Thoracic aorta (tissue), 2 donors: ENCODE measurements around the gene KAZN. TPM values are rescaled to one million over a fixed set of nuclear protein-coding genes. Genes with fewer than 3 reads are reported as not detected.

Experiments used
- ATAC-seq: fragments of 150-250 bp; one replicate; pipeline ENCODE4 v1.8.0; 2017; ENCODE audit warnings: low read depth; ENCODE audit not compliant: insufficient number of reproducible peaks, low FRiP score
- DNase-seq: peaks from one replicate; pipeline ENCODE4 v3.0.0-alpha.2; 2020; ENCODE audit warnings: low spot score
- H3K27ac ChIP-seq, 2 donors: fragments of 200-600 bp; sonication (generic); 1 replicate in 1 of 2; 2 replicates in 1 of 2; pipeline ENCODE4 v1.5.1; 2016; ENCODE audit warnings: mild to moderate bottlenecking in 2 of 2, moderate library complexity in 2 of 2
- H3K27me3 ChIP-seq: fragments of 200-600 bp; sonication (generic); replicated peaks from 2 replicates; pipeline ENCODE4 v1.6.0; 2016; ENCODE audit warnings: mild to moderate bottlenecking; ENCODE audit not compliant: insufficient read depth
- H3K36me3 ChIP-seq: fragments of 200-600 bp; sonication (generic); one replicate; pipeline ENCODE4 v1.5.1; 2016
- H3K4me1 ChIP-seq, 2 donors: fragments of 200-600 bp; sonication (generic); 1 replicate in 1 of 2; 2 replicates in 1 of 2; pipeline versions ENCODE4 v1.5.1 to v1.6.0; 2016; ENCODE audit warnings: low read depth in 2 of 2, mild to moderate bottlenecking in 1 of 2; ENCODE audit not compliant: control insufficient read depth in 1 of 2
- H3K4me3 ChIP-seq: fragments of 200-600 bp; sonication (generic); 2 replicates; pipeline ENCODE4 v1.5.1; 2016; ENCODE audit warnings: mild to moderate bottlenecking
- H3K9me3 ChIP-seq: fragments of 200-600 bp; sonication (generic); 2 replicates; pipeline ENCODE4 v1.5.1; 2016
- total RNA-seq, 2 donors: library from RNA; depleted of rRNA; stranded (reverse); fragments of >200 nt; gene quantifications; one replicate each; pipeline versions ENCODE4 v1.1.0 to v1.2.3, GENCODE V29; 2016
- TF ChIP-seq, protein P1 (sequence below): fragments of 200-600 bp; sonication (generic); IDR thresholded peaks from one replicate; pipeline ENCODE4 v1.5.1; 2019; ENCODE audit warnings: antibody characterized with exemption

KAZN gene
- total RNA-seq, 2 donors from 2014 or later, result 17.4 to 30.3 TPM

DNA sequence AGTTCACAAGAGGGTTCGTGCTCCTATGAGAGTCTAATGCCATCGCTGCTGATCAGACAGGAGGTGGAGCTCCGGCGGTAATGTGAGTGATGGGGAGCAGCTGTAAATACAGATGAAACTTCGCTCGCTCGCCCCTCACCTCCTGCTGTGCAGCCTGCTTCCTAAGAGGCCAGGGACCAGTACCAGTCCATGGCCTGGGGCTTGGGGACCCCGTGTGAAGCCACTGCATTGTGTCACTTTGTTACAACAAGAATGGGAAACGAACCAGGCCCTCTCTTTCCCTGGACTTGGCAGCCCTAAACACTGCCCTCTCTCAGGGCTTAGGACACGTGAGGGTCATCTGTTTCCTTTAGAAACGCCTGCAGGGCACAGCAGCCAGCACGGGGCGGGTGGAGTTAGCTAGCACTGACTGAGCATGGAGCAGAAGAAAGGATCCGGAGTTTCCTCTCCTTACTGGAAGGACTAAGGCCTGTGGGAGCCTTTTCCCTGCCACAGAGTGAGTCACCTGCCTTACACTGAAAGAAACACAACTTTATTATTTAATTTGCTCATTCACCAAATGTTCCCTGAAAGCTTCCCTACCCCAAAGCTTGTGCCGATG lies 369.9 kb downstream of the KAZN start:
- DNase-seq (peak; percentile 55), ATAC-seq (peak; percentile 71)
- H3K36me3 ChIP-seq, result no peaks in the 10 kb centered on the region
- TF ChIP-seq, protein P1, sequence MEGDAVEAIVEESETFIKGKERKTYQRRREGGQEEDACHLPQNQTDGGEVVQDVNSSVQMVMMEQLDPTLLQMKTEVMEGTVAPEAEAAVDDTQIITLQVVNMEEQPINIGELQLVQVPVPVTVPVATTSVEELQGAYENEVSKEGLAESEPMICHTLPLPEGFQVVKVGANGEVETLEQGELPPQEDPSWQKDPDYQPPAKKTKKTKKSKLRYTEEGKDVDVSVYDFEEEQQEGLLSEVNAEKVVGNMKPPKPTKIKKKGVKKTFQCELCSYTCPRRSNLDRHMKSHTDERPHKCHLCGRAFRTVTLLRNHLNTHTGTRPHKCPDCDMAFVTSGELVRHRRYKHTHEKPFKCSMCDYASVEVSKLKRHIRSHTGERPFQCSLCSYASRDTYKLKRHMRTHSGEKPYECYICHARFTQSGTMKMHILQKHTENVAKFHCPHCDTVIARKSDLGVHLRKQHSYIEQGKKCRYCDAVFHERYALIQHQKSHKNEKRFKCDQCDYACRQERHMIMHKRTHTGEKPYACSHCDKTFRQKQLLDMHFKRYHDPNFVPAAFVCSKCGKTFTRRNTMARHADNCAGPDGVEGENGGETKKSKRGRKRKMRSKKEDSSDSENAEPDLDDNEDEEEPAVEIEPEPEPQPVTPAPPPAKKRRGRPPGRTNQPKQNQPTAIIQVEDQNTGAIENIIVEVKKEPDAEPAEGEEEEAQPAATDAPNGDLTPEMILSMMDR, result no peak
- H3K4me3 ChIP-seq, result peak overlapping the region; percentile 3
- H3K27ac ChIP-seq, result peak overlapping the region; percentile 77 to 80
- no peaks in the 10 kb centered on the region for H3K27me3 ChIP-seq
- H3K9me3 ChIP-seq, result no peaks in the 10 kb centered on the region
- peaks cover 29 to 44% of the 10 kb centered on the region in 2 donors for H3K4me1 ChIP-seq

DNA sequence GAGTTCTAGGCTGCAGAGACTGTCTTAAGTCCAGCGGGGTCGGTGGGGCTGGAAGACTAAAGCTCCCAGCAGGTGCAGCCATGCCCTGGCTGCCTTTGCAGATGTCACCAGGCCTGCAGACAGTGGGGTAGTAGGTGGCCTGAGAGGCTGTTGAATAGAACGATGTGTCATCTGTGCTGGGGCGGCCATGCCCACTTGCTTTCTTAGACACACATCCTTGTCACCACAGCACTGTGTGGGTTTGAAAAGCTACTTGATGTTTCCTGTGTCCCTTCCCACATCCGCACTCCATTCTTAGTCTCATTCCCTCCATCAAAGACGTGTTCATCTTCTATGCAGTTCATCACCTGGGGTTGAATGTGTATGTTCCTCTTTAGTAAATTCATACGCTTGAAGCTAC lies 370.5 kb downstream of the KAZN start:
- Histone ChIP-seq H3K36me3 (no peaks in the 10 kb centered on the region), H3K4me1 (peaks cover 29 to 44% of the 10 kb centered on the region in 2 donors), H3K27me3 (no peaks in the 10 kb centered on the region), H3K27ac (peak overlapping the region; percentile 77 to 80), H3K9me3 (no peaks in the 10 kb centered on the region), H3K4me3 (no peak overlapping the region)
- DNase-seq (no peak), ATAC-seq (no peak)
- TF ChIP-seq, protein P1, result no peak

DNA sequence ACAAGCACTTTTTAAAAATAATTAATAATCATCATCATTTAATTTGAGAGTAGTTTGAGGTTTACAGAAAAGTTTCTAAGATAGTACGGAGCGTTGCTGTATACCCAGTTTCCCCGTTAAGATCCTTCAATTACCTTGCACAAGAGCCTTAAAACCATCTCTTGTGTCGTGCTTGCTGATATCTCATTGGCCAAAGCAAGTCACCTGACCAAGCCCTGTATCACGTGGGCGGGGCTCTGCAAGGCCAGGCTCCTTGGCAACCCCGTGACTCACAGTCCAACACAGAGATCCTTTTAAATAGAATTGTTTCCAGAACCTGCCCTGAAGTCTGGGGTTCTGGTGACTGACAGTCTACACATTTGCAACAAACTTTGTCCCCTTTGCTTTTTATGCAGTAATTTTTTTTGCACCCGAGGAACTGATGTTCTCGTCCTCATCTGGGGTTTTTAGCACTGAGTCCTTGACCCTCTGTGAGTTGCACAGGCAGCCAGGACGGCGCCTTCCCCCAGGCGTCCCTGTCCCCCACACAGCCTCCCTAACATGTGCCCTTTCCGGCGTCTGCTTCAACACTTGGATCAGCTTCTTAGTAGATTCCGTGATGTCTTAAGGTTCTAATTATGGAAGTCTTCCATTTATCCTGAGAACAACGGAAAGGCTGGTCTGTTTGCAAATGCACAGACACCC lies 371.8 kb downstream of the KAZN start:
- DNase-seq (peak; percentile 90), ATAC-seq (peak; percentile 75)
- peak overlapping the region; percentile 77 to 80 for H3K27ac ChIP-seq
- H3K27me3 ChIP-seq, result no peaks in the 10 kb centered on the region
- no peaks in the 10 kb centered on the region for H3K9me3 ChIP-seq
- TF ChIP-seq, protein P1, result no peak
- peaks cover 33 to 53% of the 10 kb centered on the region in 2 donors for H3K4me1 ChIP-seq
- H3K36me3 ChIP-seq, result no peaks in the 10 kb centered on the region
- peak overlapping the region; percentile 28 for H3K4me3 ChIP-seq

DNA sequence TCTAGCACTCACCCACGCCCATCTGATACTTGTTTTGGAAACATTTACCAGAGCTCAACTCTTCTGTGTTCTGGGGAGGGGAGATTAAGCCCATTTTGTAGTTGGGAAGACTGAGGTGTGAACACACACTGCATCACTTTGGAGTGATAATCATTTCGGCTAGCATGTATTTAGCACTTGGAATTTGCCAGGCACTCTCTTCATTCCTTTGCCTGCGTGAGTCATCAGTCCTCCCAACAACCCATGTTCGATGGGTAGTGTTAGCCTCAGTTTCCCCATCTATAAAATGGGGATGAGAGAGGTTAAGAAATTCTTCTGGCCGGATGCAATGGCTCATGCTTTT lies 372.3 kb downstream of the KAZN start:
- ATAC-seq (no peak), DNase-seq (no peak)
- Histone ChIP-seq H3K36me3 (no peaks in the 10 kb centered on the region), H3K4me3 (peak overlapping the region; percentile 28), H3K4me1 (peaks cover 36 to 54% of the 10 kb centered on the region in 2 donors), H3K9me3 (no peaks in the 10 kb centered on the region), H3K27me3 (no peaks in the 10 kb centered on the region), H3K27ac (peak overlapping the region; percentile 77 to 80)
- TF ChIP-seq, protein P1, result no peak

DNA sequence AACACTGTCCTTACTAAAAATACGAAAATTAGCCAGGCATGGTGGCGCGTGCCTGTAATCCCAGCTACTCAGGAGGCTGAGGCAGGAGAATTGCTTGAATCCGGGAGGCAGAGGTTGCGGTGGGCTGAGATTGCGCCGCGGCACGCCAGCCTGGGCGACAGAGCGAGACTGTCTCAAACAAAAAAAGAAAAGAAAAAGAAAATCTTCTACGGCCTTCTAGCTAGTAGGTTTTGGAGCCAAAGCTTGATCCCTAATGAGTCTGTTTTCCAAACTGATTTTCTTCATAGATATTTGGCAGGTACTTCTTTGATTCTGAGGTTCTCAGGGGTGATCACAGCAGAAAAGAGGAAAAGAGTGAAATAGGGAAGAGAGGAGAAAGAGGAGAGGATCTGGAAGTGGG lies 372.7 kb downstream of the KAZN start:
- Histone ChIP-seq H3K27ac (peak overlapping the region; percentile 77 to 80), H3K9me3 (no peaks in the 10 kb centered on the region), H3K36me3 (no peaks in the 10 kb centered on the region), H3K4me1 (peaks cover 36 to 54% of the 10 kb centered on the region in 2 donors), H3K27me3 (no peaks in the 10 kb centered on the region), H3K4me3 (peak overlapping the region; percentile 56)
- TF ChIP-seq, protein P1, result no peak
- DNase-seq (no peak), ATAC-seq (no peak)
